NK-92 treated with Interleukin-12 subunit alpha and Interleukin-12 subunit beta, amount 100 ng/mL, for 24 hours (cell line): ENCODE measurements around the gene SMIM44.

Source experiments
- DNase-seq: peaks from one replicate; lab custom pipeline; 2025; lab: John Stamatoyannopoulos, UW

SMIM44 gene

DNA sequence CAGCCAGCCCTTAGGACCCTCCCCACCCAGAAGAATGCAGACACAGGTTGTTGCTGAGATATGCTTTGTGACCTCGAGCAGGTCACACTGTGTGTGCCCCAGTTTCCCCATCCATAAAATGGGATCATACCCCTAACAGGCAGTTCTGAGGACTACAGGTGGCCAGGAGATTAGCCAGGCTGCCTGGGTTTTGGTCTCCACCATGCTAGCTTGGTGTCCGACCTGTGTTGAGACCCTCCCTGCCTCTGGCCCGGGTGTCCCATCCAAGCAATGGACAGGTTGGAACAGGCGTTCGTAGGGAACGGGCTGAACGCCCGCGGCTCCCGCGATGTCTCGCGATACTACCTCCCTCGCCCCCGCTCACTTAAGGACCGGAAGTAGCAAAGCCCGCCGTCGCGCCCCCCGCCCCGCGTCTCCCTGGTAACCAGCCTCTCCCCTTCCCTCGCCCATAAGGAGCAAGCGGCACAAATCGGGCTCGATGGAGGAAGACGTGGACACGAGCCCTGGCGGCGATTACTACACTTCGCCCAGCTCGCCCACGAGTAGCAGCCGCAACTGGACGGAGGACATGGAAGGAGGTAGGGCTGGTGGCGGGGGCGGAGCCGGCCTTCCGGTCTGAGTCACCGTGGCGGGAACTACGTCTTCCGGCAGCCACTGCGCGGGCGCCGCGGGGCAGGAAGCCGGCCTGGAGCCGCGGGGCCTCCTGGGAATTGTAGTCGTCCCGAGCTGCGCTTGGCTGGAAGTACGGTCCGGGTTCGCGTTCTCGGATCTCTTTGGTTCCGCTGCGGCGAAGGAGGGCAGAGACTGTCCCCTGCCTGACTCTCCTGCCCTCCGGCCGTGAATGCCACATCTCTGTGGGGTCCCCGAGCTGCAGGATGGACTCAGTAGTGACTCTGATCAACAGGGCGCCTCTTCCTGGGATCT is 48.3 kb downstream of the SMIM44 start:
- DNase-seq = peak; percentile 94

GRCh38 chr19:3433805-3434540 is 49.3 kb downstream of the SMIM44 start:
- no peak for DNase-seq

- no peak for DNase-seq
Observed at GRCh38 chr19:3433313-3433712, 49.9 kb downstream of the SMIM44 start.
